Stimulated activated naive CD8-positive, alpha-beta T cell treated with anti-CD3 and anti-CD28 coated beads, Interleukin-15, amount 100 ng/mL, for 72 hours (primary cell): Measurements from ENCODE around the gene FBXL16.

ENCODE experiments used
- ATAC-seq: fragments of 150-1000 bp; cut with Tn5 transposase; 2 replicates; pipeline ENCODE4 v1.10.0; 2021; ENCODE audit warnings: mild to moderate bottlenecking, moderate library complexity
- DNase-seq, 2 donors: peaks; one replicate each; pipeline ENCODE4 v3.0.0; 2021 to 2022
- H3K27ac Mint-ChIP-seq, 2 donors: one replicate each; pipeline ENCODE4 v1.8.0; 2022; ENCODE audit warnings: mild to moderate bottlenecking in 2 of 2, mixed read lengths in 2 of 2, moderate library complexity in 2 of 2
- H3K27me3 Mint-ChIP-seq: one replicate; pipeline ENCODE4 v1.8.0; 2022; ENCODE audit warnings: mixed read lengths
- H3K4me1 Mint-ChIP-seq: one replicate; pipeline ENCODE4 v1.8.0; 2022; ENCODE audit warnings: mild to moderate bottlenecking, mixed read lengths
- H3K4me3 Mint-ChIP-seq, 2 donors: one replicate each; pipeline ENCODE4 v1.8.0; 2022; ENCODE audit warnings: mild to moderate bottlenecking in 2 of 2, mixed read lengths in 2 of 2, moderate library complexity in 1 of 2
- H3K9me3 Mint-ChIP-seq, 2 donors: one replicate each; pipeline ENCODE4 v1.8.0; 2022; ENCODE audit warnings: mixed read lengths in 2 of 2

The FBXL16 gene

GRCh38 chr16:740459-740763 is 34.8 kb upstream of the FBXL16 start:
- no peak for DNase-seq
- peak; percentile 35 for ATAC-seq
- peaks cover 39% of the 10 kb centered on the region for H3K4me1 Mint-ChIP-seq
- peak overlapping the region; percentile 85 to 87 for H3K4me3 Mint-ChIP-seq
- no peaks in the 10 kb centered on the region for H3K27me3 Mint-ChIP-seq
- H3K9me3 Mint-ChIP-seq, result no peaks in the 10 kb centered on the region
- peak overlapping the region in 1 of 2 donors; percentile 94 for H3K27ac Mint-ChIP-seq

GRCh38 chr16:739560-740458 is 34.2 kb upstream of the FBXL16 start:
- Mint-ChIP-seq H3K4me3 (peak overlapping the region; percentile 85 to 87), H3K4me1 (peaks cover 43% of the 10 kb centered on the region), H3K9me3 (no peaks in the 10 kb centered on the region), H3K27me3 (no peaks in the 10 kb centered on the region), H3K27ac (peak overlapping the region in 1 of 2 donors; percentile 94)
- DNase-seq (no peak), ATAC-seq (no peak)

DNA sequence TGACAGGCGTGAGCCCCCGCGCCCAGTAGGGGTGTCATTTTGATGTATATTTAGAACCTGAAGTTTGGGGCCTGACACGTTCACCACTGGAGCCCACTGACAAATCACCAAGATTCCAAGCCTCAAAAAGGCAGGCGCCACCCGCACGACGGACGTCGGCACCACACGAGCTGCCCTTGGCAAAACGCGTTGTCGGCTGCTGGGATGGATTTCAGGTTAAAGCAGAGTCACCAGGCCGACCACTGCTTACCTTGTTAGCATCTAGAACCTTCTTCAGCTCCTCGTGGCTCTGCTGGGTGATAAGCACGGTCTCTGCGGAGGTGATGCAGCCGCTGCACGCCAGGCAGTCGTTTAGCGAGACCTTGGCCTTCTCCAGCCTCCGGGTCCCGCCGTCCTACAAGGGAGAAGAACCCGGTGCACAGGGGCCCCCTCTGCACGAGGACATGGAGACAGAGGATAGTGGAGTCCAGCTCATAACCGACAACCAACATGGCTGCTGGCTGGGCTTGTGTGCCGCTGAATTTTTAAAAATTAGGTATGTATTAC is 31.4 kb upstream of the FBXL16 start:
- ATAC-seq (no peak), DNase-seq (no peak)
- H3K4me1 Mint-ChIP-seq, result peaks cover 43% of the 10 kb centered on the region
- H3K27me3 Mint-ChIP-seq, result no peaks in the 10 kb centered on the region
- no peaks in the 10 kb centered on the region for H3K9me3 Mint-ChIP-seq
- H3K27ac Mint-ChIP-seq, result no peak overlapping the region
- no peak overlapping the region for H3K4me3 Mint-ChIP-seq

GRCh38 chr16:735982-736453 is 30.4 kb upstream of the FBXL16 start:
- Mint-ChIP-seq H3K4me1 (peaks cover 43% of the 10 kb centered on the region), H3K27ac (peak overlapping the region; percentile 38 to 59), H3K4me3 (peak overlapping the region; percentile 7 to 55), H3K27me3 (no peaks in the 10 kb centered on the region), H3K9me3 (no peaks in the 10 kb centered on the region)
- DNase-seq, result peak; percentile 46 to 71
- peak; percentile 80 for ATAC-seq

GRCh38 chr16:734981-735881 is 29.6 kb upstream of the FBXL16 start:
- H3K27me3 Mint-ChIP-seq, result no peaks in the 10 kb centered on the region
- H3K4me1 Mint-ChIP-seq, result peaks cover 42% of the 10 kb centered on the region
- ATAC-seq, result no peak
- H3K4me3 Mint-ChIP-seq, result peak overlapping the region in 1 of 2 donors; percentile 11
- H3K27ac Mint-ChIP-seq, result no peak overlapping the region
- no peaks in the 10 kb centered on the region for H3K9me3 Mint-ChIP-seq
- no peak for DNase-seq

- no peak for DNase-seq
- Mint-ChIP-seq H3K4me1 (peaks cover 34% of the 10 kb centered on the region), H3K4me3 (no peak overlapping the region), H3K27me3 (no peaks in the 10 kb centered on the region), H3K9me3 (no peaks in the 10 kb centered on the region), H3K27ac (no peak overlapping the region)
- ATAC-seq, result no peak
Observed at GRCh38 chr16:734208-734980, 28.8 kb upstream of the FBXL16 start.

GRCh38 chr16:733382-734207 is 28.0 kb upstream of the FBXL16 start:
- Mint-ChIP-seq H3K27me3 (no peaks in the 10 kb centered on the region), H3K4me3 (no peak overlapping the region), H3K4me1 (peaks cover 31% of the 10 kb centered on the region), H3K9me3 (no peaks in the 10 kb centered on the region), H3K27ac (peak overlapping the region in 1 of 2 donors; percentile 27)
- no peak for ATAC-seq
- no peak for DNase-seq

GRCh38 chr16:732936-733335 is 27.3 kb upstream of the FBXL16 start:
- ATAC-seq (no peak), DNase-seq (no peak)
- Mint-ChIP-seq H3K27ac (peak overlapping the region in 1 of 2 donors; percentile 30), H3K4me3 (no peak overlapping the region), H3K9me3 (no peaks in the 10 kb centered on the region), H3K4me1 (peaks cover 33% of the 10 kb centered on the region), H3K27me3 (no peaks in the 10 kb centered on the region)

GRCh38 chr16:732332-732731 is 26.7 kb upstream of the FBXL16 start:
- ATAC-seq (no peak), DNase-seq (no peak)
- Mint-ChIP-seq H3K27ac (no peak overlapping the region), H3K27me3 (no peaks in the 10 kb centered on the region), H3K9me3 (no peaks in the 10 kb centered on the region), H3K4me1 (peaks cover 28% of the 10 kb centered on the region), H3K4me3 (no peak overlapping the region)

GRCh38 chr16:730666-731509 is 25.3 kb upstream of the FBXL16 start:
- H3K27me3 Mint-ChIP-seq, result no peaks in the 10 kb centered on the region
- H3K27ac Mint-ChIP-seq, result peak overlapping the region in 1 of 2 donors; percentile 63
- no peak for ATAC-seq
- no peak overlapping the region for H3K4me3 Mint-ChIP-seq
- no peak for DNase-seq
- peaks cover 24% of the 10 kb centered on the region for H3K4me1 Mint-ChIP-seq
- no peaks in the 10 kb centered on the region for H3K9me3 Mint-ChIP-seq

GRCh38 chr16:729768-730665 is 24.4 kb upstream of the FBXL16 start:
- peak overlapping the region in 1 of 2 donors; percentile 31 for H3K4me3 Mint-ChIP-seq
- peak overlapping the region in 1 of 2 donors; percentile 48 for H3K27ac Mint-ChIP-seq
- H3K4me1 Mint-ChIP-seq, result peaks cover 24% of the 10 kb centered on the region
- no peak for ATAC-seq
- no peak for DNase-seq
- H3K9me3 Mint-ChIP-seq, result no peaks in the 10 kb centered on the region
- H3K27me3 Mint-ChIP-seq, result no peaks in the 10 kb centered on the region

DNA sequence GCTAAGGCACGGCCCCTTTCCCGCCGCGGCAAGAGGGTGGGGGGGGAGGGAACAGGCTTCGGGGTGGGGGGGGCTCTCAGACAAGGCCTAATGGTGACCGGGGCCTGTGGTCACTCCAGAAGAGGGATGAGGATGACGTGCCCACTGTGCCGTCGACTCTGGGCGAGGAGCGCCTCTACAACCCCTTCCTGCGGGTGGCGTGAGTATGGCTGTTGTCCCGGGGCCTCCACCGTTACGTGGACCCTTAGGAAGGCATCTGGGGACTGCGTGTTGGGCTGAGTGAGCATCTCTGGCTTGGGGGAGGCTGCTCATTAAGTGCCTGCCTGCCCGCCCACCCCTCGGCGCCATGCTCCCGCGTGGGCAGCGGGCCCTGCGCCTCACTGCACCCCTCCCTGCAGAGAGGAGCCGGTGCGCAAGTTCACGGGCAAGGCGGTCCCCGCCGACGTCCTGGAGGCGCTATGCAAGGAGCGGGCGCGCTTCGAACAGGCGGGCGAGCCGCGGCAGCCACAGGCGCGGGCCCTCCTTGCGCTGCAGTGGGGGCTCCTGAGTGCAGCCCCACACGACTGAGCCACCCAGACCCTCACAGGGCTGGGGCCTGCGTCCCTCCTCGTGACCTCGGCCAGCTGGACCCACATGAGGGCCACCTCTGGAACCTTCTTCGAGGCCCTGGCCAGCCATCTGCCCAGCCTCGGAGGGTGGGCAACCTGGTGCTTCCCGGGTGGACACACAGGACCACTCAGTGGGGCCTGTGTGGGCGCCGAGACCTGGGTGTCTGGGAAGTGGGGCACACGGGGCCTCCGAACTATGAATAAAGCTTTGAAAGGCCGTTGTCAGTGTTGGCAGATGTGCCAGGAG is 23.5 kb upstream of the FBXL16 start:
- peaks cover 25% of the 10 kb centered on the region for H3K4me1 Mint-ChIP-seq
- H3K27ac Mint-ChIP-seq, result peak overlapping the region in 1 of 2 donors; percentile 83
- H3K27me3 Mint-ChIP-seq, result no peaks in the 10 kb centered on the region
- H3K9me3 Mint-ChIP-seq, result no peaks in the 10 kb centered on the region
- H3K4me3 Mint-ChIP-seq, result peak overlapping the region; percentile 72 to 82
- no peak for DNase-seq
- ATAC-seq, result no peak
